SH-SY5Y (cell line): ENCODE measurements around the gene TFAP2A.

ENCODE experiments used
- GATA2 ChIP-seq: IDR thresholded peaks from 2 replicates; pipeline ENCODE4 v1.6.1; 2011; ENCODE audit warnings: mild to moderate bottlenecking, low read depth, low read length
- GATA3 ChIP-seq: IDR thresholded peaks from 2 replicates; pipeline ENCODE4 v1.6.1; 2011; ENCODE audit warnings: low read depth, mild to moderate bottlenecking, low read length, moderate library complexity

GRCh38 chr6:10386756-10387654 lies 27.9 kb downstream of the TFAP2A start:
- no peak for TF ChIP-seq GATA3
- no peak for TF ChIP-seq GATA2
